NOMO-1 treated with DMSO at 0.1 percent for 48 hours (cell line): ENCODE results near the gene GSTM3.
"Not testable (repeated sequence)": the region's sequence is repeated elsewhere in the genome, so short reads cannot be mapped to it uniquely, and the experiment has no call there.

Experiments
- DNase-seq: peaks from one replicate; lab custom pipeline; 2025; ENCODE audit not compliant: unreplicated experiment; lab: John Stamatoyannopoulos, UW

The GSTM3 gene

GRCh38 chr1:109732390-109732881 lies 8.4 kb downstream of the GSTM3 start:
- no peak for DNase-seq

DNA sequence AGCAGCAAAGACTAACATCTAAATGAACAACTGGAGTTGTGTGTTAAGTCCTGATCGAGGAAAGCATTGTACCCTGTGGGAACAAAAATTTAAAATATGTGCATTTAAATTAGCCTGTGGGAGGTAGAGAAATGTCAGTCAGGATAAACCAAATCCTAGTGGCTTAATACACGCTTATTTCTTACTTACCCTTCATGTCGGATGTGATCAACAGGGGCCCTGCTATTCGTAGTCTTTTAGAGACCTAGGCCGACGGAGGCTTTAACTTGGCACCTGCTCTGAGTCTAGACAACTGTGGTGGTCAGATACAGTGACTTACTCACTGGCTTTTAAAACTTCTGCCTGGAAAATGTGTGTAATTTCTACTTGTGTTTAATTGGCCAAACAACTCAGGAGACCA lies 10.2 kb downstream of the GSTM3 start:
- no peak for DNase-seq

GRCh38 chr1:109728870-109729269 lies 12.0 kb downstream of the GSTM3 start:
- DNase-seq, result no peak

DNA sequence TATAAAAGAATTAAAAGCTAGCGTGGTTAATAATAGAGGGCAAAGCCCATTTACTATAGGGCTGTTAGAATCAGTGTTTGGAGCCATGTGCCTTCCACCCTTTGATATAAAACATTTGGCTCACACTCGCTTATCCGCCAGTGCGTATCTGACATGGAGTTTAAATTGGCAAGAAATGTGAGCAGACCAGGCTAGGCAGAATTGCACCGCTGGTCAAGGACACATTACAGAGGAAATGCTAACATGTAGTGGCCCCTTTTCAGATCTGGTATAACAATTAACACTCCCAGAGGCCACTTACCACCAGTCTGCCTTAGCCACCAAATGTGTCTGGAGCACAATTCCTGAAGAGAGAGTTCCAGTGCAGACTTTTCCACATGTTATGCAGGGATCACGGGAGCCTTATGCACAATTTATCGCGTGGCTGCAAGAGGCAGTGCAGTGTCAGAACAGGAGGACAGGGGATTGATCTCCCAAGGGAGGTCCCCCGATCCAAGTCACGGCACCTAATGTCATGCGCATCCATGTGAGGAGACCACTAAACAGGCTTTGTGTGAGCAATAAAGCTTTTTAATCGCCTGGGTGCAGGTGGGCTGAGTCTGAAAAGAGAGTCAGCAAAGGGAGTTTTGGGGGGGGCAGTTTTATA lies 14.0 kb downstream of the GSTM3 start:
- no peak for DNase-seq

DNA sequence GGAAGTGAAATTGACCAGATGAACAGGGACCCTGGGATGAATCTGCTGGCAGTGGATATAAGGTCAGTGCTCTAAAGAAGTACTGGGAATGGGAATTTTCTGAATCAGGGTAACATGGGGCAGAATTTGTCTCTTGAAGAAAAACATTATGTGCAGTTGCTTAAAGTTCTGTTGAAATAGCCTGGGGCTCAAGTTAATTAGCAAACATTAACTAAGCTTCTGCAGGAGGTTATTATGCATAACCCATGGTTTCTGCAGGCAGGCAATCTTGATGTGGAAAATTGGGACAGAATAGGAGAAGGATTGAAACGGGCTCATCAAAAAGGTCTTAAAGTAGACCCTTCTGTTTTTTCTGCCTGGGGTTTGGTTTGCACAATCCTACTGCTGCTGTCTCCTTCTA lies 14.8 kb downstream of the GSTM3 start:
- DNase-seq, result no peak

DNA sequence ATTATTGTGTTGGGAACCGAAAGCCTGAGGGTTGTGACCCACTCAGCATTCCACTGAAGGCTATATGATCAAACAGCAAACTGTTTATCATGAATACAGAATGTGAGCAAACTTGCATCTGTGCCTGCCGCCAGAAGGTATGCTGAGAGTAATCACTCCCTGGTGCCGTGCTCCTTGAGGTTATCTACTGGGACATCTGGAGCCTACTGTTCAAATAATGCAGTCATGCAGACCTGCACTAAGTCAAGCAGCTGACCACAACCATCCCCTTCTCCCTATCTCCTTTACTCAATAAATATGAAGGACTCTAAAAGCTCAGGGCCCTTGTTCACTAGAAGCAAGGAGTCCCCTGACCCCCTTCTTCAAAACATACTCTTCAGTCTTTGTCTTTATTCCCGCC lies 15.3 kb downstream of the GSTM3 start:
- DNase-seq, result no peak

GRCh38 chr1:109724933-109725332 lies 15.9 kb downstream of the GSTM3 start:
- no peak for DNase-seq

GRCh38 chr1:109722908-109723691 lies 17.7 kb downstream of the GSTM3 start:
- DNase-seq, result no peak

- DNase-seq, result no peak
Measured at GRCh38 chr1:109721971-109722370, 18.9 kb downstream of the GSTM3 start.

GRCh38 chr1:109721042-109721441 lies 19.8 kb downstream of the GSTM3 start:
- no peak for DNase-seq

DNA sequence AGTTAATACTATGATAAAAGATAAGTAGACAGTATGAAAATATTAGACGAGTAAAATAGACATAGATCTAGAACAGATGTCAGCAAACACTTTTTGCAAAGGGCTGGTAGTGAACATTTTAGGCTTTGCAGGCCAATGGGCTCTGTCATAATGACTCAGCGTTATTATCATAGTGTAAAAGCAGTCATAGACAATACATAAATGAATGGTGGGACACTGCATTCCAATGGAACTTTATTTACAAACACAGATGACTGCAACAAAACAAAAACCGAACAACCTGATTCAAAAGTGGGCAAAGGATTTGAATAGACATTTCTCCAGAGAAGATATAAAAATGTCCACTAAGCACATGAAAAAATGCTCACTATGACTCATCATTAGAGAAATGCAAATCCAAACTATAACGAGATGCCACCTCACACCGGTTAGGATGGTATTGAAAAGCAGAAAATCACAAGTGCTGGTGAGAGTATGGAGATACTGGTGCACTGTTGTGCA lies 21.5 kb downstream of the GSTM3 start:
- peak; percentile 2 for DNase-seq

GRCh38 chr1:109718495-109718894 lies 22.3 kb downstream of the GSTM3 start:
- no peak for DNase-seq

DNA sequence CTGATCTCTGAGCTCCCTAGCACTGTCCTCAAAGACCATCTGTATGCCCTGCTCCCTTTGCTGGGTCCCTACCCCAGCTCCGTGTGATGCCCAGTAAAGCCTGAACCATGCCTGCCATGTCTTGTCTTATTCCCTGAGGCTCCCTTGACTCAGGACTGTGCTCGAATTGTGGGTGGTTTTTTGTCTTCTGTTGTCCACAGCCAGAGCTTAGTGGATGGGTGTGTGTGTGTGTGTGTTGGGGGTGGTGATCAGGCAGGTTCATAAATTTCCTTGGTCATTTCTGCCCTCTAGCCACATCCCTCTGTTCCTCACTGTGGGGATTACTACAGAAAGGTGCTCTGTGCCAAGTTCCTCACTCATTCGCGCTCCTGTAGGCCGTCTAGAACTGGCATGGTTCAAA lies 23.1 kb downstream of the GSTM3 start:
- no peak for DNase-seq

GRCh38 chr1:109716570-109717090 lies 24.2 kb downstream of the GSTM3 start:
- DNase-seq, result no peak

DNA sequence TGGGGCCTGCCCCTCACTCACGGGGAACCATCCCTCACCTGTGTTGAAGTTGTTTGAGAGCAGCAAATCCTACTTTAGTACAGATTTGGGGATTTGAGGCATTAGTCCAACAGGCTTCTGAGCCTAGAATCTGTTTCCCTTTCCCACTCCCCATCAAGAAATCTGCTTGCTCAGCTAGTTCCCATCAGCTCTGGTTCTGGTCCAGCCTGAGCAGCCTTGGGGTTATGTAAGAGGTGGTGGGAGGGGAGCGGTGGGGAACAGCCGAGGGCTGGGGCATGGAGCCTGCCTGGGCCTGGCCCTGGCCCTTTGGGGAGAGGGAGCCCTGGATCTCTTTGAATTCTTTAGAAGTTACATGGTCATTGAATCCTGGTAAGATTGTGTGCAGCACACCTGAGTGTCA lies 24.7 kb downstream of the GSTM3 start:
- no peak for DNase-seq

GRCh38 chr1:109714661-109715372 lies 26.0 kb downstream of the GSTM3 start:
- DNase-seq, result no peak

DNA sequence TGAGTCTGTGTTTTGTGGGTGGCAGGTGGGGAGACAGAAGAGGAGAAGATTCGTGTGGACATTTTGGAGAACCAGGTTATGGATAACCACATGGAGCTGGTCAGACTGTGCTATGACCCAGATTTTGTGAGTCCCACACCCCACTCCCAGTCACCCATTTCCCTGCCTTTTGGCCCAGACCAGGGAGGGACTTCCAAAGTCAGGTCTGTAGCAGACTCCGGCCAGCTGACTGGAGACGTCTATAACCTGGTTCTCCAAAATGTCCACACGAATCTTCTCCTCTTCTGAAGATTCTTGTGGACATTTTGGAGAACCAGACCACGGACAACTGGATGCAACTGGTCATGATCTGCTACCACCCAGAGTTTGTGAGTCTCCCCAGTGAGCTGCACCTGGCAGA lies 27.2 kb downstream of the GSTM3 start:
- no peak for DNase-seq

DNA sequence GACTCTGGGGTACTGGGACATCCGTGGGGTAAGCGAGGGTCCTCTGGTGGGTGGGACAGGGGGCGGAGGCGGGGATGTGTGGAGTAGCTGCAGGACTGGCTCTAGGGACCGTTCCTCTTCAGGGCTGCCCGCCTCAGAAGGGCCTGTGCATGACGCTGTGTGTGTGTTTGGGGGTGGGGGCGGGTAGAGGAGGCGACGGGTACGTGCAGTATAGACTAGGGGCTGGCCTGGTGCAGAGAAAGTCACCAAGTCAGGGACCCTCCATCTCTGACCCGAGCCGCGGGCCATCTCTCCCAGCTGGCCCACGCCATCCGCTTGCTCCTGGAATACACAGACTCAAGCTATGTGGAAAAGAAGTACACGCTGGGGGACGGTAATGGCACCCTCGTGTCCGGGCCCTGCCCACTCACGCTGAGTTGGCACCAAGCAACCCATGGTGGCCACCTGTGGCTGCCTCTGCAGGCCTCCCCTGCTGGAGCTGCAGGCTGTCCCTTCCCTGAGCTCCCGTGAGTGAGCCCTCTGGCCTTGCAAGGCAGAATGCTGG lies 28.4 kb downstream of the GSTM3 start:
- no peak for DNase-seq

DNA sequence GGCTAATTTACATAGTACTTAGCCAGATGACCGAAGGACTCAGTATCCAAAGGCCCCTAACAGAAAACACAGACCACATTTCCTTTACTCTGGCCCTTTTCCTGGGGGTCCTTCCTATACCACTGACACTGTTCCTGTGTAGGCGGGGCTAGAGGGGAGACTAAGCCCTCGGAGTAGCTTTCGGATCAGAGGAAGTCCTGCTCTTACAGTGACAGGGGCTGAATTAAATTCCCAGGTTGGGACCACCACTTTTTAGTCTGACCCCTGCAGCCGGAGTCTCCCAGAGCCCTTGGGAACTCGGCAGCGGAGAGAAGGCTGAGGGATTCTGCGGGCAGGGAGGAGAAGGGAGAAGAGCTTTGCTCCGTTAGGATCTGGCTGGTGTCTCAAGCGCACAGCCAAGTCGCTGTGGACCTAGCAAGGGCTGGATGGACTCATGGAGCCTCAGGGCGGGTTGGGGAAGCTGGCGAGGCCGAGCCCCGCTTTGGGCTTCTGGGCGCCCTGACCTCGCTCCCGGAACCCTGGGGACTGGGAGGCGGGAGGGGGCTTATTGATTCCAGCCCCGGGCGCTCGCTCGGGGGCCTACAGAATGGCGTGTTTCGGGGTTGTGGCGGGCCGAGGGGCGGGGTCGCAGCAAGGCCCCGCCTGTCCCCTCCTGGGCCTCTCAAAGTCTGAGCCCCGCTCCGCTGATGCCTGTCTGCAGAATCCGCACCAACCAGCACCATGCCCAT lies 29.1 kb downstream of the GSTM3 start, which contains the start of gene GSTM5:
TSS of gene GSTM5 (plus strand) at position 659 of the 728 bp plus-strand sequence. CDS start at position 721, 62 bp downstream.
- not testable (repeated sequence) for DNase-seq

DNA sequence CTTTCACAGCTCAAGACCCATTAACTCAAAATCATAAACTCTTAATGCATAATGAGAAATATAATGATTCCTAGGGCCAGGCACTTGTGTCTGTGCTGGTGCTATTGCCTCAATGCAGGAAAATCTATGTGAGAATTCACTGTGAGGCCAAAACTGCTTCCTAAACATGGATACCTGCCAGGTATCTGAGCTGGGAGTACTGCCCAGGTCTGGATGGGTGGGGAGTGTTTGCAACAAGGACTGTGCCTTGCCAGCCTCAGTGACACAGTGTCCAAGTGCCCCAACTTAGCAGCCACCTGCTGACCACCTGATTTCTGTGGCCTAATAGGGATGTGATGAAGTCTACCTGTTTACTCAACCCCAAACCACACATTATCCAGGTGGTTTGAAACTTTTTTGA lies 31.0 kb downstream of the GSTM3 start:
- not testable (repeated sequence) for DNase-seq
